GM23248 (cell line): ENCODE results near the gene KCNAB1. TPM values are rescaled to one million over a fixed set of nuclear protein-coding genes. Genes with fewer than 3 reads are reported as not detected.

ENCODE experiments used
- DNase-seq: peaks from one replicate; pipeline ENCODE4 v3.0.0-alpha.2; 2015
- H2AFZ ChIP-seq: fragments of 200-600 bp; sonication (generic); 2 replicates; pipeline ENCODE4 v1.6.1; 2016; ENCODE audit warnings: antibody characterized with exemption
- H3F3A ChIP-seq: fragments of 200-600 bp; sonication (generic); 2 replicates; pipeline ENCODE4 v1.6.1; 2016; ENCODE audit warnings: mild to moderate bottlenecking, antibody characterized with exemption, mixed run types; ENCODE audit not compliant: insufficient read depth
- H3K27ac ChIP-seq: fragments of 200-600 bp; sonication (generic); 2 replicates; pipeline ENCODE4 v1.5.1; 2016; ENCODE audit warnings: mild to moderate bottlenecking
- H3K27me3 ChIP-seq: fragments of 200-600 bp; sonication (generic); replicated peaks from 2 replicates; pipeline ENCODE4 v1.6.1; 2016; ENCODE audit warnings: mild to moderate bottlenecking; ENCODE audit not compliant: insufficient read depth
- H3K36me3 ChIP-seq: fragments of 200-600 bp; sonication (generic); 2 replicates; pipeline ENCODE4 v1.6.1; 2016; ENCODE audit warnings: low read depth, mild to moderate bottlenecking
- H3K4me1 ChIP-seq: fragments of 200-600 bp; sonication (generic); 2 replicates; pipeline ENCODE4 v1.6.1; 2016; ENCODE audit warnings: mild to moderate bottlenecking; ENCODE audit not compliant: insufficient read depth
- H3K4me2 ChIP-seq: fragments of 200-600 bp; sonication (generic); one replicate; pipeline ENCODE4 v1.6.1; 2016; ENCODE audit warnings: mild to moderate bottlenecking; ENCODE audit not compliant: unreplicated experiment
- H3K4me3 ChIP-seq: fragments of 200-600 bp; sonication (generic); 2 replicates; pipeline ENCODE4 v1.5.1; 2016; ENCODE audit warnings: mild to moderate bottlenecking
- H3K79me2 ChIP-seq: fragments of 200-600 bp; sonication (generic); 2 replicates; pipeline ENCODE4 v1.6.1; 2016; ENCODE audit warnings: mild to moderate bottlenecking; ENCODE audit not compliant: insufficient read depth
- H3K9ac ChIP-seq: fragments of 200-600 bp; sonication (generic); 2 replicates; pipeline ENCODE4 v1.6.1; 2016; ENCODE audit warnings: mild to moderate bottlenecking
- H3K9me2 ChIP-seq: fragments of 200-600 bp; sonication (generic); 2 replicates; pipeline ENCODE4 v1.6.1; 2016; ENCODE audit warnings: mixed run types, mild to moderate bottlenecking, moderate library complexity; ENCODE audit not compliant: insufficient read depth
- H3K9me3 ChIP-seq: fragments of 200-600 bp; sonication (generic); one replicate; pipeline ENCODE4 v1.6.1; 2017; ENCODE audit warnings: low read depth
- H4K20me1 ChIP-seq: fragments of 200-600 bp; sonication (generic); 2 replicates; pipeline ENCODE4 v1.6.0; 2016; ENCODE audit not compliant: insufficient read depth
- EZH2 ChIP-seq: fragments of 200-600 bp; sonication (generic); IDR thresholded peaks from 2 replicates; pipeline ENCODE4 v1.6.1; 2018; ENCODE audit warnings: antibody characterized with exemption, mild to moderate bottlenecking; ENCODE audit not compliant: insufficient read depth, poor library complexity, severe bottlenecking
- EZH2phosphoT487 ChIP-seq: fragments of 200-600 bp; sonication (generic); IDR thresholded peaks from 2 replicates; pipeline ENCODE4 v1.6.1; 2018; ENCODE audit warnings: antibody characterized with exemption, moderate library complexity, mild to moderate bottlenecking, low read depth; ENCODE audit not compliant: insufficient read depth
- WGBS, 2 experiments: methylation state at CpG; one replicate each; pipeline ENCODE4 v1.1.6; 2015 to 2017; ENCODE audit warnings: low lambda C conversion rate in 2 of 2, low coverage in 1 of 2; ENCODE audit errors: missing lambda C conversion rate in 2 of 2; 5-methylcytosine and 5-hydroxymethylcytosine counted together
- in situ Hi-C: fragments of 300-500 bp; cut with MboI; formaldehyde crosslinking; loops from 2 replicates; pipeline ENCODE4 v1.15.0; 2020
- polyA plus RNA-seq: library from polyadenylated mRNA; unstranded; fragments of >200 nt; fragmentation: Nextera tagmentation; extraction: Ambion mirVana; gene quantifications from 2 replicates; pipeline ENCODE4 v1.2.1, GENCODE V29; 2016
- total RNA-seq: library from RNA; depleted of rRNA; stranded (reverse); fragments of >200 nt; shearing (Covaris generic); gene quantifications from 2 replicates; pipeline ENCODE4 v1.2.3, GENCODE V29; 2014

KCNAB1 gene
- total and polyA plus RNA-seq, 2 experiments from 2014 or later: 1.1 TPM; not detected in 1

- Histone ChIP-seq H3K4me1 (peaks cover 52% of the 10 kb centered on the region), H3K27me3 (no peaks in the 10 kb centered on the region), H3K79me2 (no peaks in the 10 kb centered on the region), H3K27ac (peak overlapping the region; percentile 86), H3K9ac (peak overlapping the region; percentile 51), H4K20me1 (no peaks in the 10 kb centered on the region), H3F3A (peaks cover 55% of the 10 kb centered on the region), H2AFZ (peak overlapping the region; percentile 9; the same call in 1 of the 2 replicates), H3K9me2 (no peaks in the 10 kb centered on the region; the same call in 1 of the 2 replicates), H3K36me3 (no peaks in the 10 kb centered on the region), H3K4me2 (peak overlapping the region; percentile 53), H3K4me3 (0 out of 2 replicates have a peak overlapping the region, but pooled peaks have one; percentile 18), H3K9me3 (no peaks in the 10 kb centered on the region)
- no peak for TF ChIP-seq EZH2phosphoT487
- 23 to 38% methylated on average over 3 of the region's 3 CpGs for WGBS, 2 experiments
- in situ Hi-C loops: no loop called here
- DNase-seq: peak; percentile 69
Observed at GRCh38 chr3:156488767-156489166, 368.4 kb downstream of the KCNAB1 start.

GRCh38 chr3:156489462-156489911 lies 369.1 kb downstream of the KCNAB1 start:
- peaks cover 46% of the 10 kb centered on the region for H3K4me1 ChIP-seq
- peak overlapping the region; percentile 51 for H3K9ac ChIP-seq
- TF ChIP-seq EZH2phosphoT487: no peak
- TF ChIP-seq EZH2: no peak
- H2AFZ ChIP-seq: no peak overlapping the region
- peaks cover 48% of the 10 kb centered on the region for H3F3A ChIP-seq
- H3K4me3 ChIP-seq: peak overlapping the region; percentile 18; the same call in 1 of the 2 replicates
- peak overlapping the region; percentile 86 for H3K27ac ChIP-seq
- in situ Hi-C loops: no loop called here
- H3K9me3 ChIP-seq: no peaks in the 10 kb centered on the region
- 0 to 3% methylated on average over 1 of the region's 1 CpG for WGBS, 2 experiments
- no peaks in the 10 kb centered on the region for H4K20me1 ChIP-seq
- no peaks in the 10 kb centered on the region for H3K27me3 ChIP-seq
- peak overlapping the region; percentile 53 for H3K4me2 ChIP-seq
- no peaks in the 10 kb centered on the region for H3K36me3 ChIP-seq
- no peaks in the 10 kb centered on the region; the same call in 1 of the 2 replicates for H3K9me2 ChIP-seq
- H3K79me2 ChIP-seq: no peaks in the 10 kb centered on the region
- DNase-seq: peak; percentile 89

GRCh38 chr3:156491192-156491591 lies 370.8 kb downstream of the KCNAB1 start:
- Histone ChIP-seq H4K20me1 (no peaks in the 10 kb centered on the region), H3F3A (peaks cover 40% of the 10 kb centered on the region), H3K27ac (no peak overlapping the region), H3K36me3 (no peaks in the 10 kb centered on the region), H3K9ac (no peak overlapping the region), H3K27me3 (no peaks in the 10 kb centered on the region), H3K4me1 (peaks cover 43% of the 10 kb centered on the region), H3K9me2 (no peaks in the 10 kb centered on the region; the same call in 1 of the 2 replicates), H3K79me2 (no peaks in the 10 kb centered on the region), H3K4me2 (no peak overlapping the region), H3K9me3 (no peaks in the 10 kb centered on the region), H2AFZ (no peak overlapping the region), H3K4me3 (no peak overlapping the region)
- WGBS, 2 experiments: 87 to 99% methylated on average over 3 of the region's 3 CpGs
- TF ChIP-seq EZH2phosphoT487 (no peak), EZH2 (no peak)
- in situ Hi-C loops: no loop called here
- no peak for DNase-seq

- Histone ChIP-seq H3K4me3 (no peak overlapping the region), H4K20me1 (no peaks in the 10 kb centered on the region), H3K4me2 (peak overlapping the region; percentile 6), H3K27ac (peak overlapping the region; percentile 44), H3K36me3 (no peaks in the 10 kb centered on the region), H3K9me2 (no peaks in the 10 kb centered on the region; the same call in 1 of the 2 replicates), H2AFZ (peak overlapping the region; percentile 50), H3K9ac (0 out of 2 replicates have a peak overlapping the region, but pooled peaks have one; percentile 8), H3K9me3 (no peaks in the 10 kb centered on the region), H3F3A (peaks cover 52% of the 10 kb centered on the region), H3K27me3 (no peaks in the 10 kb centered on the region), H3K4me1 (peaks cover 58% of the 10 kb centered on the region), H3K79me2 (no peaks in the 10 kb centered on the region)
- peak; percentile 39 for DNase-seq
- WGBS, 2 experiments: 23 to 28% methylated on average over 3 of the region's 3 CpGs
- in situ Hi-C loops: no loop called here
- no peak for TF ChIP-seq EZH2
- TF ChIP-seq EZH2phosphoT487: no peak
Observed at GRCh38 chr3:156492801-156493261, 372.5 kb downstream of the KCNAB1 start.

- in situ Hi-C loops: no loop called here
- Histone ChIP-seq H3K9ac (no peak overlapping the region), H3K4me3 (no peak overlapping the region), H3K9me3 (no peaks in the 10 kb centered on the region), H3K27ac (no peak overlapping the region), H3F3A (peaks cover 43% of the 10 kb centered on the region), H2AFZ (no peak overlapping the region), H3K79me2 (no peaks in the 10 kb centered on the region), H3K4me2 (no peak overlapping the region), H3K4me1 (peaks cover 51% of the 10 kb centered on the region), H3K36me3 (no peaks in the 10 kb centered on the region), H3K9me2 (no peaks in the 10 kb centered on the region), H4K20me1 (no peaks in the 10 kb centered on the region), H3K27me3 (no peaks in the 10 kb centered on the region)
- DNase-seq: no peak
- no peak for TF ChIP-seq EZH2phosphoT487
- WGBS, 2 experiments: 77 to 86% methylated on average over 3 of the region's 3 CpGs
Observed at GRCh38 chr3:156493887-156494286, 373.5 kb downstream of the KCNAB1 start.
